A549 treated with Hydrocortisone at 1 μM for 4 hours (cell line): ENCODE results near the gene RASGRF1. TPM values are rescaled to one million over a fixed set of nuclear protein-coding genes. Genes with fewer than 3 reads are reported as not detected.

Experiments
- total RNA-seq: library from RNA; stranded (reverse); fragments of 200-300 nt; extraction: Qiagen RNA extraction; gene quantifications from 5 replicates; pipeline ENCODE4 v1.2.3, GENCODE V29; 2022

The RASGRF1 gene
- 0.17 to 0.43 TPM (median 0.34 TPM) in 5 replicates for total RNA-seq

GRCh38 chr15:79090487-79091203 lies at the start of gene RASGRF1:
Gene RASGRF1, minus strand, starts transcription at chr15:79090780. Its CDS starts 282 bp downstream, at chr15:79090498.

GRCh38 chr15:78944669-78945407 lies 145.7 kb downstream of the RASGRF1 start, which contains the start of gene CTSH:
Gene CTSH, minus strand, starts transcription at chr15:78945046. Its CDS starts 65 bp downstream, at chr15:78944981.

Other genes starting within 250 kb of the RASGRF1 start
- 343 to 671 TPM (median 381 TPM) in 5 replicates for gene MORF4L1, start 217.9 kb downstream of the RASGRF1 start, total RNA-seq
- 41.7 to 45.7 TPM (median 44.2 TPM) in 5 replicates for gene CTSH, start 145.7 kb downstream of the RASGRF1 start, total RNA-seq
- gene ANKRD34C, start 191.9 kb upstream of the RASGRF1 start, total RNA-seq: not detected in 5 replicates
- 156 to 191 TPM (median 187 TPM) in 5 replicates for gene TMED3, start 220.3 kb upstream of the RASGRF1 start, total RNA-seq